NCI-H69 (cell line): Measurements from ENCODE around the gene GSDME.
"Not testable (repeated sequence)": the region's sequence is repeated elsewhere in the genome, so short reads cannot be mapped to it uniquely, and the experiment has no call there.

ENCODE experiments used
- DNase-seq: peaks from one replicate; lab custom pipeline; 2025; lab: John Stamatoyannopoulos, UW

The GSDME gene

GRCh38 chr7:24741679-24742505, 15.4 kb downstream of the GSDME start:
- no peak for DNase-seq

- no peak for DNase-seq
Measured at GRCh38 chr7:24740871-24741270, 16.4 kb downstream of the GSDME start.

- DNase-seq, result no peak
Measured at GRCh38 chr7:24739306-24739705, 18.0 kb downstream of the GSDME start.

- DNase-seq, result no peak
Measured at GRCh38 chr7:24738577-24738976, 18.7 kb downstream of the GSDME start.

GRCh38 chr7:24737281-24737680, 20.0 kb downstream of the GSDME start:
- DNase-seq, result no peak

- DNase-seq, result not testable (repeated sequence)
Measured at GRCh38 chr7:24735594-24735993, 21.7 kb downstream of the GSDME start.

GRCh38 chr7:24734306-24734705, 23.0 kb downstream of the GSDME start:
- no peak for DNase-seq

GRCh38 chr7:24733414-24734060, 23.7 kb downstream of the GSDME start:
- DNase-seq, result no peak

- no peak for DNase-seq
Measured at GRCh38 chr7:24732646-24733413, 24.4 kb downstream of the GSDME start.

- DNase-seq, result no peak
Measured at GRCh38 chr7:24731313-24731712, 26.0 kb downstream of the GSDME start.

- no peak for DNase-seq
Measured at GRCh38 chr7:24730018-24730369, 27.3 kb downstream of the GSDME start.

GRCh38 chr7:24729365-24730017, 27.8 kb downstream of the GSDME start:
- DNase-seq, result peak; percentile 14

GRCh38 chr7:24728503-24729364, 28.5 kb downstream of the GSDME start:
- no peak for DNase-seq

- DNase-seq, result no peak
Measured at GRCh38 chr7:24728121-24728500, 29.2 kb downstream of the GSDME start.

- no peak for DNase-seq
Measured at GRCh38 chr7:24727154-24728120, 29.8 kb downstream of the GSDME start.

GRCh38 chr7:24725554-24726241, 31.6 kb downstream of the GSDME start:
- DNase-seq, result no peak

GRCh38 chr7:24724451-24725190, 32.6 kb downstream of the GSDME start:
- no peak for DNase-seq

- no peak for DNase-seq
Measured at GRCh38 chr7:24723178-24723530, 34.1 kb downstream of the GSDME start.
